Measurements from ENCODE around the gene HAAO. TPM values are rescaled to one million over a fixed set of nuclear protein-coding genes. Genes with fewer than 3 reads are reported as not detected.

The HAAO gene
- total and polyA plus RNA-seq, 2 donors (not counting 3 experiments of a cell fraction or from before 2014, with no cell fraction given), result 0.82 to 1.1 TPM

DNA sequence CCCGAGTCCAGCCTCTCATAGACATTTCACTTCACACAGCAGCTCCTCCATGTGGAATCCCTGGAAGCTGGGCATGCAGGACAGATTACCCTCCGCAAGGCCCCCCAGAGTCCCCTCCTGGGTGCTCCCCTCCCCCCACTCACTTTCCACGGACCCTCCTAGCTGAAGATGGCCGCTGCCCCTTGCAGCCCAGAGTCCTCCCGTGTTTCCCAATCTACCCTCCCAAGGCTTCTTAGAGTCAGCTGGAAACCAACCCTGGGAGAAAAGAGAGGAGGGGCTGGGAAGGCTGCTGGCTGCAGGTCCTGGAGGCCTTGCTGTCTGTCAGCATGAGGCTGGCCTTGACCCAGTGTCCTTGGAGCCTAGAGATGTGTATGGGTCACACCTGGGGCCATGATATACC is 49.0 kb upstream of the HAAO start:
- Histone ChIP-seq H3K4me3 (replicated peaks in 1 of 3; ENCODE audit: insufficient read depth in 1 of 3, low read depth in 1 of 3, low read length in 3 of 3) (no peak overlapping the region), H3K9ac (replicated peaks; ENCODE audit: extremely low read depth, insufficient read depth, low read length) (no peak overlapping the region), H3K36me3 (ENCODE audit: control insufficient read depth in 2 of 2, extremely low read depth in 1 of 2, insufficient read depth in 2 of 2, low read length in 2 of 2) (no peaks in the 10 kb centered on the region), H2AFZ (ENCODE audit: low read depth, low read length) (no peak overlapping the region), H3K79me2 (ENCODE audit: control insufficient read depth, insufficient read depth, low read length) (no peaks in the 10 kb centered on the region), H3K9me3 (replicated peaks; ENCODE audit: control insufficient read depth, insufficient read depth, low read length) (no peaks in the 10 kb centered on the region), H3K4me1 (ENCODE audit: control insufficient read depth, extremely low read depth, insufficient read depth, low read length) (peaks cover 2% of the 10 kb centered on the region), H3K27ac (ENCODE audit: insufficient read depth, low read depth, low read length) (no peak overlapping the region), H4K20me1 (replicated peaks; ENCODE audit: control insufficient read depth, extremely low read depth, insufficient read depth, low read length) (no peaks in the 10 kb centered on the region), H3K4me2 (ENCODE audit: insufficient read depth, low read length) (no peak overlapping the region), H3K27me3 (ENCODE audit: control insufficient read depth in 2 of 2, insufficient read depth in 2 of 2, low read length in 2 of 2) (no peaks in the 10 kb centered on the region), H3K9me1 (replicated peaks; ENCODE audit: control insufficient read depth, extremely low read depth, insufficient read depth, low read length) (no peaks in the 10 kb centered on the region)
- dilution Hi-C loops (cut with MboI; ENCODE audit: extremely low pct_ligation_motif_present, low sequenced_read_pairs), result no loop called here
- FAIRE-seq, result no peak
- ChIA-PET CTCF (interaction anchor here (0.6 kb wide), 1 partner anchor 388 kb away, joined by 3 read pairs; no protein-coding TSS in a partner anchor), POLR2A (no interaction called here)
- no TSS peak for BruUV-seq (replicated peaks)
- TF ChIP-seq GATA2 (IDR thresholded peaks at IDR 0.05; ENCODE audit: insufficient read depth, insufficient read length, low read depth, low read length), result no peak
- no peak for TF ChIP-seq POLR2A (IDR thresholded peaks at IDR 0.05; ENCODE audit: low read depth, low read length)
- TF ChIP-seq MYC (IDR thresholded peaks at IDR 0.05; ENCODE audit: low read depth, low read length), result no peak
- no peak for TF ChIP-seq POLR2AphosphoS5 (IDR thresholded peaks at IDR 0.05; ENCODE audit: insufficient read depth, low read depth, low read length)
- TF ChIP-seq, protein P1, sequence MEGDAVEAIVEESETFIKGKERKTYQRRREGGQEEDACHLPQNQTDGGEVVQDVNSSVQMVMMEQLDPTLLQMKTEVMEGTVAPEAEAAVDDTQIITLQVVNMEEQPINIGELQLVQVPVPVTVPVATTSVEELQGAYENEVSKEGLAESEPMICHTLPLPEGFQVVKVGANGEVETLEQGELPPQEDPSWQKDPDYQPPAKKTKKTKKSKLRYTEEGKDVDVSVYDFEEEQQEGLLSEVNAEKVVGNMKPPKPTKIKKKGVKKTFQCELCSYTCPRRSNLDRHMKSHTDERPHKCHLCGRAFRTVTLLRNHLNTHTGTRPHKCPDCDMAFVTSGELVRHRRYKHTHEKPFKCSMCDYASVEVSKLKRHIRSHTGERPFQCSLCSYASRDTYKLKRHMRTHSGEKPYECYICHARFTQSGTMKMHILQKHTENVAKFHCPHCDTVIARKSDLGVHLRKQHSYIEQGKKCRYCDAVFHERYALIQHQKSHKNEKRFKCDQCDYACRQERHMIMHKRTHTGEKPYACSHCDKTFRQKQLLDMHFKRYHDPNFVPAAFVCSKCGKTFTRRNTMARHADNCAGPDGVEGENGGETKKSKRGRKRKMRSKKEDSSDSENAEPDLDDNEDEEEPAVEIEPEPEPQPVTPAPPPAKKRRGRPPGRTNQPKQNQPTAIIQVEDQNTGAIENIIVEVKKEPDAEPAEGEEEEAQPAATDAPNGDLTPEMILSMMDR (IDR thresholded peaks at IDR 0.05; ENCODE audit: extremely low read depth in 1 of 2, insufficient read depth in 1 of 2, low read depth in 1 of 2, low read length in 2 of 2), result no peak
- no peak for TF ChIP-seq EZH2 (IDR thresholded peaks at IDR 0.05; ENCODE audit: borderline replicate concordance, low read depth, low read length, severe bottlenecking)
- TF ChIP-seq MAX (IDR thresholded peaks at IDR 0.05; ENCODE audit: insufficient read depth, insufficient read length), result no peak
- no peak for TF ChIP-seq JUN (IDR thresholded peaks at IDR 0.05; ENCODE audit: borderline replicate concordance, insufficient read depth, insufficient read length, low read depth)
- no peak for TF ChIP-seq FOS (IDR thresholded peaks at IDR 0.05; ENCODE audit: borderline replicate concordance, insufficient read depth, low read length)
- no peak for DNase-seq (ENCODE audit: low read depth, low spot score)
- intact Hi-C loops (cut with micrococcal nuclease), result no loop called here
